NB4 (cell line): ENCODE measurements around the gene CHIA.
"Not testable (repeated sequence)": the region's sequence is repeated elsewhere in the genome, so short reads cannot be mapped to it uniquely, and the experiment has no call there.

Source experiments
- DNase-seq: peaks from one replicate; pipeline ENCODE4 v3.0.0; 2010; ENCODE audit warnings: low read depth
- H3K4me3 ChIP-seq: one replicate; pipeline ENCODE4 v1.5.1; 2011; ENCODE audit warnings: mild to moderate bottlenecking, low read depth, low read length, moderate library complexity
- CTCF ChIP-seq: IDR thresholded peaks from one replicate; pipeline ENCODE4 v1.5.1; 2012; ENCODE audit warnings: low read depth, low read length
- MAX ChIP-seq: IDR thresholded peaks from 2 replicates; pipeline ENCODE4 v1.6.1; 2011; ENCODE audit warnings: low read depth, low read length
- MYC ChIP-seq: IDR thresholded peaks from 2 replicates; pipeline ENCODE4 v1.6.1; 2011; ENCODE audit warnings: low read depth, low read length
- POLR2A ChIP-seq: IDR thresholded peaks from 2 replicates; pipeline ENCODE4 v1.6.1; 2011; ENCODE audit warnings: mild to moderate bottlenecking; ENCODE audit not compliant: insufficient read length; ENCODE audit errors: extremely low read depth

Gene CHIA

GRCh38 chr1:111346089-111346885 lies 55.6 kb downstream of the CHIA start:
- peak; percentile 52 for DNase-seq
- peak overlapping the region; percentile 46 for H3K4me3 ChIP-seq
- TF ChIP-seq CTCF (peak; percentile 4), MAX (no peak)

GRCh38 chr1:111347026-111347425 lies 56.4 kb downstream of the CHIA start:
- no peak for DNase-seq
- TF ChIP-seq POLR2A (no peak), CTCF (no peak), MYC (no peak), MAX (no peak)
- no peak overlapping the region for H3K4me3 ChIP-seq

GRCh38 chr1:111351700-111352099 lies 61.0 kb downstream of the CHIA start:
- TF ChIP-seq MYC (no peak), MAX (no peak)
- no peak overlapping the region for H3K4me3 ChIP-seq
- no peak for DNase-seq

GRCh38 chr1:111354584-111354983 lies 63.9 kb downstream of the CHIA start:
- no peak for DNase-seq
- TF ChIP-seq POLR2A (no peak), CTCF (no peak), MYC (no peak), MAX (no peak)
- H3K4me3 ChIP-seq = no peak overlapping the region

- DNase-seq = no peak
- H3K4me3 ChIP-seq = no peak overlapping the region
- TF ChIP-seq CTCF (no peak), MYC (no peak), MAX (no peak), POLR2A (no peak)
Observed at GRCh38 chr1:111358964-111359363, 68.3 kb downstream of the CHIA start.

GRCh38 chr1:111359376-111359775 lies 68.7 kb downstream of the CHIA start:
- no peak overlapping the region for H3K4me3 ChIP-seq
- TF ChIP-seq MYC (no peak), MAX (no peak), CTCF (no peak), POLR2A (no peak)
- no peak for DNase-seq

GRCh38 chr1:111360257-111360656 lies 69.6 kb downstream of the CHIA start:
- not testable (repeated sequence) for DNase-seq, H3K4me3 ChIP-seq
